Epithelial cell of prostate (primary cell): ENCODE data around the gene TMEM101.
A peak's percentile ranks its signal among the peaks of the same experiment; 100 is the strongest.
"Not testable (repeated sequence)": the region's sequence is repeated elsewhere in the genome, so short reads cannot be mapped to it uniquely, and the experiment has no call there.

Source experiments
- DNase-seq: peaks from one replicate; pipeline ENCODE4 v3.0.0-alpha.2; 2011; ENCODE audit warnings: low read depth, low spot score
- H3K27ac ChIP-seq: fragments of 450-650 bp; 2 replicates; pipeline ENCODE4 v1.5.1; 2017; ENCODE audit warnings: mild to moderate bottlenecking

TMEM101 gene

GRCh38 chr17:44014437-44015172, at the start of gene TMEM101:
TMEM101 (minus strand) TSS chr17:44014963; CDS start chr17:44014952, 11 bp downstream.
- peak; percentile 71 for DNase-seq

GRCh38 chr17:44063704-44064639, 49.2 kb upstream of the TMEM101 start:
- DNase-seq: no peak
- H3K27ac ChIP-seq: no peak overlapping the region

More at GRCh38 chr17:44014437-44015172, at the start of gene TMEM101:
- H3K27ac ChIP-seq: peak within 1 kb of the TSS; percentile 54

- DNase-seq: no peak
- no peak overlapping the region for H3K27ac ChIP-seq
Measured at GRCh38 chr17:44062871-44063270, 48.1 kb upstream of the TMEM101 start.

- no peak for DNase-seq
- H3K27ac ChIP-seq: no peak overlapping the region
Measured at GRCh38 chr17:44061446-44061845, 46.7 kb upstream of the TMEM101 start.

- no peak for DNase-seq
- no peak overlapping the region for H3K27ac ChIP-seq
Measured at GRCh38 chr17:44059101-44059892, 44.5 kb upstream of the TMEM101 start.

- DNase-seq: no peak
- no peak overlapping the region for H3K27ac ChIP-seq
Measured at GRCh38 chr17:44053125-44053872, 38.5 kb upstream of the TMEM101 start.

- DNase-seq: no peak
- no peak overlapping the region for H3K27ac ChIP-seq
Measured at GRCh38 chr17:44049294-44050060, 34.7 kb upstream of the TMEM101 start.

- not testable (repeated sequence) for H3K27ac ChIP-seq, DNase-seq
Measured at GRCh38 chr17:44046893-44047292, 32.1 kb upstream of the TMEM101 start.

GRCh38 chr17:44045486-44045885, 30.7 kb upstream of the TMEM101 start:
- no peak for DNase-seq
- H3K27ac ChIP-seq: no peak overlapping the region

GRCh38 chr17:44044071-44044470, 29.3 kb upstream of the TMEM101 start:
- H3K27ac ChIP-seq: peak overlapping the region; percentile 2
- DNase-seq: no peak

GRCh38 chr17:44043272-44043696, 28.5 kb upstream of the TMEM101 start:
- DNase-seq: no peak
- peak overlapping the region; percentile 2 for H3K27ac ChIP-seq

GRCh38 chr17:44039829-44040635, 25.3 kb upstream of the TMEM101 start:
- peak overlapping the region; percentile 53 for H3K27ac ChIP-seq

GRCh38 chr17:44038604-44039011, 23.8 kb upstream of the TMEM101 start:
- DNase-seq: no peak
- H3K27ac ChIP-seq: no peak overlapping the region

More at GRCh38 chr17:44039829-44040635, 25.3 kb upstream of the TMEM101 start:
- DNase-seq: peak; percentile 27

- H3K27ac ChIP-seq: no peak overlapping the region
- no peak for DNase-seq
Measured at GRCh38 chr17:44037471-44037870, 22.7 kb upstream of the TMEM101 start.

- not testable (repeated sequence) for H3K27ac ChIP-seq, DNase-seq
Measured at GRCh38 chr17:44034688-44035087, 19.9 kb upstream of the TMEM101 start.

- no peak overlapping the region for H3K27ac ChIP-seq
- no peak for DNase-seq
Measured at GRCh38 chr17:44033861-44034408, 19.2 kb upstream of the TMEM101 start.

- no peak for DNase-seq
- no peak overlapping the region for H3K27ac ChIP-seq
Measured at GRCh38 chr17:44030482-44030881, 15.7 kb upstream of the TMEM101 start.

- no peak overlapping the region for H3K27ac ChIP-seq
- no peak for DNase-seq
Measured at GRCh38 chr17:44029736-44030135, 15.0 kb upstream of the TMEM101 start.
